Stimulated activated CD8-positive, alpha-beta memory T cell treated with anti-CD3 and anti-CD28 coated beads, Interleukin-12 subunit alpha, Interleukin-12 subunit beta, amount 100 ng/mL, for 1 hour (primary cell): ENCODE measurements around the gene HBA1.
"Not testable (repeated sequence)": the region's sequence is repeated elsewhere in the genome, so short reads cannot be mapped to it uniquely, and the experiment has no call there.

Experiments
- DNase-seq: peaks from one replicate; pipeline ENCODE4 v3.0.0-alpha.2; 2020; ENCODE audit warnings: low read depth

HBA1 gene

GRCh38 chr16:176006-176405 lies 474 bp upstream of the HBA1 start:
- not testable (repeated sequence) for DNase-seq

GRCh38 chr16:177394-177822 lies 928 bp downstream of the HBA1 start:
- DNase-seq: no peak

GRCh38 chr16:177981-178667 lies 1.6 kb downstream of the HBA1 start:
- DNase-seq: no peak

- DNase-seq: no peak
Observed at GRCh38 chr16:178668-179015, 2.2 kb downstream of the HBA1 start.

GRCh38 chr16:179211-180092 lies 3.0 kb downstream of the HBA1 start:
- DNase-seq: no peak

GRCh38 chr16:180101-180675 lies 3.7 kb downstream of the HBA1 start, which contains the start of gene HBQ1:
Gene HBQ1, plus strand, starts transcription at chr16:180459. Its CDS starts 28 bp downstream, at chr16:180487.
- no peak for DNase-seq

- DNase-seq: peak; percentile 72
Observed at GRCh38 chr16:180681-181564, 4.4 kb downstream of the HBA1 start.

GRCh38 chr16:181565-182021 lies 5.1 kb downstream of the HBA1 start:
- no peak for DNase-seq

GRCh38 chr16:183005-183404 lies 6.5 kb downstream of the HBA1 start:
- DNase-seq: no peak

- no peak for DNase-seq
Observed at GRCh38 chr16:185213-185612, 8.7 kb downstream of the HBA1 start.

GRCh38 chr16:185691-186090 lies 9.2 kb downstream of the HBA1 start:
- no peak for DNase-seq

GRCh38 chr16:187330-187729 lies 10.8 kb downstream of the HBA1 start:
- DNase-seq: no peak

GRCh38 chr16:188674-189073 lies 12.2 kb downstream of the HBA1 start:
- DNase-seq: no peak

GRCh38 chr16:189604-190186 lies 13.2 kb downstream of the HBA1 start:
- no peak for DNase-seq

GRCh38 chr16:191831-192230 lies 15.4 kb downstream of the HBA1 start:
- no peak for DNase-seq

- no peak for DNase-seq
Observed at GRCh38 chr16:192686-193085, 16.2 kb downstream of the HBA1 start.

- DNase-seq: no peak
Observed at GRCh38 chr16:193441-193840, 17.0 kb downstream of the HBA1 start.

GRCh38 chr16:194516-194915 lies 18.0 kb downstream of the HBA1 start:
- DNase-seq: no peak

GRCh38 chr16:200388-200787 lies 23.9 kb downstream of the HBA1 start:
- no peak for DNase-seq

- DNase-seq: no peak
Observed at GRCh38 chr16:203246-203645, 26.8 kb downstream of the HBA1 start.

- not testable (repeated sequence) for DNase-seq
Observed at GRCh38 chr16:204046-204445, 27.6 kb downstream of the HBA1 start.
